ENCODE data around the gene CATSPERZ. TPM values are rescaled to one million over a fixed set of nuclear protein-coding genes. Genes with fewer than 3 reads are reported as not detected.

The CATSPERZ gene
- total RNA-seq, 1 experiment from 2014 or later: not detected

GRCh38 chr11:64352995-64353714 lies 53.0 kb downstream of the CATSPERZ start:
- Histone ChIP-seq H3K4me2 (no peak overlapping the region), H3K9me2 (ENCODE audit: insufficient read depth) (no peaks in the 10 kb centered on the region), H3F3A (ENCODE audit: insufficient read depth, low read depth) (peaks cover 29% of the 10 kb centered on the region; the same call in 1 of the 2 replicates), H3K9me3 (ENCODE audit: insufficient read depth, low read depth) (no peaks in the 10 kb centered on the region), H3K27me3 (ENCODE audit: insufficient read depth, low read depth) (no peaks in the 10 kb centered on the region), H3K79me2 (ENCODE audit: low read depth) (no peaks in the 10 kb centered on the region), H4K20me1 (ENCODE audit: insufficient read depth) (no peaks in the 10 kb centered on the region), H3K4me1 (replicated peaks; ENCODE audit: insufficient read depth) (peaks cover 33% of the 10 kb centered on the region), H3K4me3 (no peak overlapping the region), H3K27ac (no peak overlapping the region), H3K36me3 (ENCODE audit: low read depth) (no peaks in the 10 kb centered on the region), H2AFZ (no peak overlapping the region)
- BruUV-seq (replicated peaks): no TSS peak
- ChIA-PET POLR2A (ENCODE audit: unreplicated experiment) (no interaction called here), CTCF (interaction anchor here (0.5 to 4.3 kb wide), 4 partner anchors 32 to 350 kb away, joined by 3 to 87 read pairs (median 12); partner anchors contain the start of genes PRDX5 and TRMT112)
- DNase-seq: no peak
- intact Hi-C loops (cut with micrococcal nuclease; ENCODE audit: unreplicated experiment): no loop called here
- TF ChIP-seq CTCF (conservative IDR thresholded peaks at IDR 0.05) (no peak), EZH2 (IDR thresholded peaks at IDR 0.05; ENCODE audit: low read depth) (no peak)

GRCh38 chr11:64353715-64354506 lies 53.8 kb downstream of the CATSPERZ start:
- intact Hi-C loops (cut with micrococcal nuclease; ENCODE audit: unreplicated experiment): loop anchor here (2.0 kb wide), 1 partner anchor 489 kb away; no protein-coding TSS in a partner anchor
- BruUV-seq (replicated peaks): no TSS peak

More at GRCh38 chr11:64353715-64354506, 53.8 kb downstream of the CATSPERZ start:
- CTCF ChIA-PET: interaction anchor here (0.5 to 4.3 kb wide), 12 partner anchors 13 to 976 kb away, joined by 3 to 87 read pairs (median 4); partner anchors contain the start of genes PRDX5 and TRMT112
- Histone ChIP-seq H4K20me1 (ENCODE audit: insufficient read depth) (no peaks in the 10 kb centered on the region), H2AFZ (no peak overlapping the region), H3K4me3 (no peak overlapping the region), H3K4me2 (no peak overlapping the region), H3K4me1 (replicated peaks; ENCODE audit: insufficient read depth) (peaks cover 34% of the 10 kb centered on the region), H3F3A (ENCODE audit: insufficient read depth, low read depth) (peaks cover 29% of the 10 kb centered on the region; the same call in 1 of the 2 replicates), H3K27me3 (ENCODE audit: insufficient read depth, low read depth) (no peaks in the 10 kb centered on the region), H3K9me2 (ENCODE audit: insufficient read depth) (no peaks in the 10 kb centered on the region), H3K79me2 (ENCODE audit: low read depth) (no peaks in the 10 kb centered on the region), H3K9me3 (ENCODE audit: insufficient read depth, low read depth) (no peaks in the 10 kb centered on the region), H3K36me3 (ENCODE audit: low read depth) (no peaks in the 10 kb centered on the region), H3K27ac (no peak overlapping the region)
- POLR2A ChIA-PET (ENCODE audit: unreplicated experiment): interaction anchor here (0.9 to 1.5 kb wide), 2 partner anchors 36 to 77 kb away, joined by 3 to 38 read pairs; partner anchors contain the start of genes PRDX5 and TRMT112
- DNase-seq: no peak
- no peak for TF ChIP-seq CTCF (conservative IDR thresholded peaks at IDR 0.05)

Small RNA genes lying within 50 kb of the gene (microRNA-seq; reads per million reads assigned to microRNA genes)
- not detected for gene MIR7155 (ENCODE audit: borderline number of aligned reads, borderline replicate concordance)

Other genes starting within 250 kb of the CATSPERZ start
- gene MACROD1, start 134.2 kb upstream of the CATSPERZ start, total RNA-seq (2021): 41.0 and 68.8 TPM in 2 replicates
- 267 and 299 TPM in 2 replicates for gene STIP1, start 114.2 kb upstream of the CATSPERZ start, total RNA-seq (2021)
- 5.0 and 6.6 TPM in 2 replicates for gene FERMT3, start 93.6 kb upstream of the CATSPERZ start, total RNA-seq (2021)
- gene TRPT1, start 74.2 kb upstream of the CATSPERZ start, total RNA-seq (2021): 55.2 and 76.2 TPM in 2 replicates
- 87.4 and 112 TPM in 2 replicates for gene NUDT22, start 74.1 kb upstream of the CATSPERZ start, total RNA-seq (2021)
- 55.0 and 57.1 TPM in 2 replicates for gene DNAJC4, start 69.8 kb upstream of the CATSPERZ start, total RNA-seq (2021)
- gene VEGFB, start 65.8 kb upstream of the CATSPERZ start, total RNA-seq (2021): 110 and 129 TPM in 2 replicates
- gene FKBP2, start 59.3 kb upstream of the CATSPERZ start, total RNA-seq (2021): 84.2 and 93.2 TPM in 2 replicates
- gene PPP1R14B, start 53.4 kb upstream of the CATSPERZ start, total RNA-seq (2021): 385 and 435 TPM in 2 replicates
- gene PLCB3, start 48.8 kb upstream of the CATSPERZ start, total RNA-seq (2021): 73.2 and 79.6 TPM in 2 replicates
- 94.3 and 94.4 TPM in 2 replicates for gene BAD, start 15.7 kb upstream of the CATSPERZ start, total RNA-seq (2021)
- 72.8 and 110 TPM in 2 replicates for gene GPR137, start 14.5 kb upstream of the CATSPERZ start, total RNA-seq (2021)
- 0.53 and 0.57 TPM in 2 replicates for gene KCNK4, start 9.1 kb upstream of the CATSPERZ start, total RNA-seq (2021)
- gene ESRRA, start 5.2 kb downstream of the CATSPERZ start, total RNA-seq (2021): 61.0 and 64.6 TPM in 2 replicates
- 264 and 275 TPM in 2 replicates for gene TRMT112, start 17.2 kb downstream of the CATSPERZ start, total RNA-seq (2021)
- 381 and 441 TPM in 2 replicates for gene PRDX5, start 17.8 kb downstream of the CATSPERZ start, total RNA-seq (2021)
- 9.6 and 15.1 TPM in 2 replicates for gene CCDC88B, start 39.8 kb downstream of the CATSPERZ start, total RNA-seq (2021)
- 60.6 and 64.3 TPM in 2 replicates for gene RPS6KA4, start 58.8 kb downstream of the CATSPERZ start, total RNA-seq (2021)